Fibroblast of pulmonary artery (primary cell): Measurements from ENCODE around the gene SEC22A.

ENCODE experiments used
- DNase-seq: peaks from one replicate; pipeline ENCODE4 v3.0.0-alpha.2; 2010; ENCODE audit warnings: low read depth
- H3K4me3 ChIP-seq: replicated peaks from 2 replicates; pipeline ENCODE4 v1.5.1; 2011; ENCODE audit warnings: low read depth, mild to moderate bottlenecking, control low read depth, low read length, moderate library complexity
- CTCF ChIP-seq: IDR thresholded peaks from 2 replicates; pipeline ENCODE4 v1.5.1; 2011; ENCODE audit warnings: mild to moderate bottlenecking, control low read depth, low read length, inconsistent platforms; ENCODE audit errors: missing control alignments

SEC22A gene

GRCh38 chr3:123165163-123165562 lies 36.6 kb upstream of the SEC22A start:
- H3K4me3 ChIP-seq, result no peak overlapping the region
- no peak for DNase-seq
- TF ChIP-seq CTCF, result no peak

- DNase-seq, result no peak
- no peak overlapping the region for H3K4me3 ChIP-seq
- TF ChIP-seq CTCF, result no peak
Observed at GRCh38 chr3:123167686-123168085, 34.1 kb upstream of the SEC22A start.

- H3K4me3 ChIP-seq, result no peak overlapping the region
- DNase-seq, result no peak
- TF ChIP-seq CTCF, result no peak
Observed at GRCh38 chr3:123168122-123168521, 33.6 kb upstream of the SEC22A start.

GRCh38 chr3:123168605-123169004 lies 33.1 kb upstream of the SEC22A start:
- H3K4me3 ChIP-seq, result no peak overlapping the region
- no peak for DNase-seq
- TF ChIP-seq CTCF, result no peak

GRCh38 chr3:123169492-123169929 lies 32.2 kb upstream of the SEC22A start:
- no peak for DNase-seq
- TF ChIP-seq CTCF, result no peak
- H3K4me3 ChIP-seq, result no peak overlapping the region

- no peak for TF ChIP-seq CTCF
- DNase-seq, result no peak
- H3K4me3 ChIP-seq, result no peak overlapping the region
Observed at GRCh38 chr3:123169930-123170329, 31.8 kb upstream of the SEC22A start.

- TF ChIP-seq CTCF, result no peak
- H3K4me3 ChIP-seq, result no peak overlapping the region
- DNase-seq, result no peak
Observed at GRCh38 chr3:123180791-123181190, 21.0 kb upstream of the SEC22A start.
